GM19467 (cell line): Measurements from ENCODE around the gene ARHGAP10.

Experiments used
- ATAC-seq: cut with Tn5 transposase; IDR thresholded peaks from one replicate; pipeline ENCODE4 v1.9.1; 2021; ENCODE audit warnings: mild to moderate bottlenecking, moderate library complexity; ENCODE audit not compliant: unreplicated experiment

Gene ARHGAP10

GRCh38 chr4:147764337-147764736 is 32.4 kb downstream of the ARHGAP10 start:
- ATAC-seq, result no peak

DNA sequence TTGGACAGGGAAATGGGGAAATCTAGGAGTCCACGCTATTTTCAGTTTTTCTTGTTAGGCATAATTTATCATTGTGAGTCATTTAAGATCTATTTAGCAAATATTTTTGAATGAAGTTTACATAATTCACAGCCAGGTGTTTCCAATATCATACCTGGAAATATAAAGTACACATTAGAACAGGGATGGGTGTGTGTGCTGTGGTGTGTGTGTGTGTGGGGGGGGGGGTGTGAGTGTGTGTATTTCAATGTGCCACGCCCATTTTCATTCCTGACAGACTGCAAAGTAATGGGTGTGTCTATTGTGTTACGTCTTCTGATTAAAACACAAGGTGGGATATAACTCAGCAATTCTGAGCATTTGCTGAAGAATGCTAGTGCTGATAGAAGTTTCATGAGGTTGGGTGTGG is 33.2 kb downstream of the ARHGAP10 start:
- no peak for ATAC-seq

DNA sequence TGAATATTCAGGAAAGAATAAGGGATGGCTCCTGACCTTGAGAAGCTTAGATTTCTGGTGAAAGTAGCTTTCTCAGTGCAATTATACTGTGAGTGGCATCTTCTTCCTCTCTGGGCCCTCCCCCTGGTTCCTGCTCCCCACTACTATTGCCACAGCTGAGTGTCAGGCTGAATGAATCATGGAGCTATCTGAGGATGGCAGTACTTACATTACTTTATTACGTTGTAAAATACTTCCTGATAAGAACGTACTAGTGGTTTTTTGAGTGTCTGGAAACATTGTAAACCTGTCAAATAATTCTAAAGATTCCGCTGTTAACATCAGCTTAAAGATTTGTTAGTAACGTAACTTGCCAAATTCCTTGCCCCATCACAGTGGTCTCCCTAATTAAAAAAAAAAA is 36.2 kb downstream of the ARHGAP10 start:
- ATAC-seq, result no peak

- ATAC-seq, result no peak
Observed at GRCh38 chr4:147769386-147769785, 37.5 kb downstream of the ARHGAP10 start.

DNA sequence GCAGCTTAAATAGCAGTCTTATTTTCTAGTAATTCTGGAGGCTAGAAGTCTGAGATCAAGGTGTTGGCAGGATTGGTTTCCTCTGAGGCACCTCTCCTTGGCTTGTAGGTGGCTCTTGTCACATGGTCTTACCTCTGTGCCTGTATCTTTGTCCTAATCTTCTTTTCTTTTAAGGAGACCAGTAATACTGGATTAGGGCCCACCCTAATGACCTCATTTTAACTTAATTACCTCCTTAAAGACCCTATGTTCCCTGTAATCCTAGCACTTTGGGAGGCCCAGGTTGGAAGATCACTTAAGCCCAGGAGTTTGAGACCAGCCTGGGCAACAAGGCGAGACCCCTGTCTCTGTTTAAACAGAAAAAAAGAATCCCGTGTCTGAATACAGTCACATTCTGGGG is 38.9 kb downstream of the ARHGAP10 start:
- no peak for ATAC-seq

DNA sequence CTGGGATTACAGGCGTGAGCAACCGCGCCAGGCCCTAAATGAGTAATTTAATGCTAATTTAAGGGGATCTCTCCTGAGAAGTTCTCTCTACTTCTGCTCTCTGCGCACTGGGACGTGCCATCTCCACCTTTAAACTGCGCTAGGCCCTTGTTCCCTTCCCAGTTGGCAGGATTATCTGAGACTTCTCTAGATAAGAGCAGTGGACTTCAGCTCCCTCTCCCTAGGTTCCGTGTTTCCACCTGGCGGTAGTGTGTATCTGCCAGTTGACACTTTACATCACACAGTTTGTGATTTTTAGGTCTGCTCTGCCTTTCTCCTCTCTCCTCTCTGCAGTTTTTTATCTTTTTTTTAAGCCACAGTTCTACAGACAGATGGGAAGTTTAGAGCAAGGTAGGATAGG is 40.2 kb downstream of the ARHGAP10 start:
- no peak for ATAC-seq

DNA sequence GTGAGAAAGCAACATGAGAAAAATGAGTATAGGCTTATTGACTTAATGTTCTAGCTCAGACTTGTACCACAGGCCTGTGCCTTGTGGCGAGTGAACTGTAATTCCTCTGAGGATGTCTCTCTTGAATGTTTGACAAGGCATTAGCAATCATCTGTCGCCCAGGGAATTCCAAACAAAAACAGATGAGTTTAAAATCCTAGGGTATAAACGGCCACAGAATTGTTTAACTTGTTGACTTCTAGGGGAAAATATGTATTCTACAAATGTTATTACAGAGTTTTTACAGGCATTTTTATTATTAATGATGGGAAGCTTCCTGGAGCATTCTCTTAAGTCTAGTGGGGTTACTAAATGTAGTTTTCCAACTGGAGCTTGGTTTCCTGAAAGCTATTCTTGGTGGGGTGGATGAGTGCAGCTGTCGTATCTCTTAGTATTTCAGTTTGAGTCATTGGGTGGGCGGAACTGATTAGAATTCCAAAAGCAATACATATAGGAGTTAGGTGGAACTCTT is 40.6 kb downstream of the ARHGAP10 start:
- ATAC-seq, result no peak

DNA sequence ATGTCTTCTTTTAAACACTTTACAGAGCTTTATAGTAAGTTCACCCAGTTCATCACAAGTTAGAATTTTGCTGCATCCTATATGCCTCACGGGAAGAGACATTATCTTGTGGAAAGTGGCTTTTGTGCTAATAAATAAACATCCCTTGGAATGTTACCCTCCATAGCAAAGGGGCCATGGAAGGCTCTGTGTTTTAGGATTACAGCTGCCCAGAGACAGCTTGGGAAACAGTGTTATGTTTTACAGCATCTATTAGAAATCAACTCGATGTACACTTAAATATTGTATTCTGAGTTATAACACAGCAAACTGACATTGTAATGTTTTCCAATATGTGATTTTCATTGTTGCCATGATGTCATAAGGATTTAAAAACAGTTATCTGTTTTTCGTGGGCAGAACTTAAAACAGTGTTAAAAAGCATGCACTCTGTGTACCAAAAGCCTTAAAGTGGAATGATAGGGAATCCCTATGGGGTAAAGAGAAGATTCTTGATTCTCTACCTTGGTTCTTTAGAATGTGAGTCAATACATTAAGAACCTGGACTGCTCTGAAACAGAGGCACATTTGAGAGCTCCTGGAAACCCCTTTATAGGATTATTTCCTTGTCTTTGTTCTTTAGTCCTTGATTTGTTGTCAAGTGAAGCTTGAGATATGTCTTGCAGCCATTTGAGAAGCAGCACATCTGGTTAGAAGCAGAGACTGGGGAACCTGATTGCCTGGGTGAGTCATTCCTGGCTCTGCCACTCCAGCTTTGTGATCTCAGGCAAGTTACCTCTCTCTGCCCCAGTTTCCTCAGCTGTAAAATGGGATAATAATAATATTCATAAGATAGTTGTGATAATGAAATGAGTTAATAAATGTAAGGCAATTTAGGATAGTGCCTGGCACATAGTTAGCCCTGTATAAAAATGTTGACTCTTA is 41.6 kb downstream of the ARHGAP10 start:
- ATAC-seq, result no peak

GRCh38 chr4:147776716-147777115 is 44.8 kb downstream of the ARHGAP10 start:
- no peak for ATAC-seq

DNA sequence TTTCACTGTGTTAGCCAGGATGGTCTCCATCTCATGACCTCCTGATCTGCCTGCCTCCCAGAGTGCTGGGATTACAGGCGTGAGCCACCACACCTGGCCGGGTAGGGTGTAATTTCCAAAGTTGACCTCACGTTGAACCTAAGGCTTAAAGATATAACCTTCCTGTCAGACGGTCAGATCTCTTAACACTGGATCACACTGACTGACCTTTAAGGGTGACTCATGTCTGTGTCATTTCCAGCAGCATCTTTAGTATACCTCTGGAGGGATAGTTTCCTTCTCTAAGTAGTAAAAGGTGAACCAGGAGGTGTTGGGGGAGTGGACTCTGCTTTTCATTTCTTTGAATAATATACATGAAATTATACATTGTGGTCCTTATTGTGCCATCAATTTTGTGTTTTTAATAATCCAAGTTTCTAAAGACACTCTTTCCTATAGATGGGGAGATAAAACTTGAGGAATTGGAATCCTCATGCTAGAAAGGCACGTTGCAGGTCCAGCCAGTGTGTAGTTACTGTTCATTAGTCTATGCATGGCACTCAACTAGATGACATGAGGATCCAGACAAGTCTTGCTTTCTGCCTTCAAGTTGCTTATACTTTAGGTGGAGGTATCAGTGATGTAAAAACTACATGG is 45.7 kb downstream of the ARHGAP10 start:
- ATAC-seq, result no peak

DNA sequence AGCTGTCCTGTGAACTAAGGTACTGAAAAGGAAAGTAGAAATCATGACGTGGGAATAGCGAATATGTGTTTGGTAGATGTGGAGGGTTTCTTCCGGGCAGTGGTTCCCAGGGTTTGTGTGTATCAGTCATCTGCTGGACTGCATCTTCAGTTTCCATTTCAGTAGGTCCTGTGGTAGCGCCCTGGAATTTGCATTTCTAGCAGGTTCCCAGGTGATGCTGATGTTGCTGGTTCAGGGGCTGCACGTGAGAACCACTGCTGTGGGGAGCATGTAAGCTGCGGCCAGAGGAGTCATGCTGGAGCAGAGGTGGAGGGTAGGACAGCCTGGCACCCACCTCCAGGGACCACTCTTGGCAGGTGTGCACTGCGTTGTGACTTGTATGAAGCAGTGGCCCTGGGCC is 47.1 kb downstream of the ARHGAP10 start:
- no peak for ATAC-seq

DNA sequence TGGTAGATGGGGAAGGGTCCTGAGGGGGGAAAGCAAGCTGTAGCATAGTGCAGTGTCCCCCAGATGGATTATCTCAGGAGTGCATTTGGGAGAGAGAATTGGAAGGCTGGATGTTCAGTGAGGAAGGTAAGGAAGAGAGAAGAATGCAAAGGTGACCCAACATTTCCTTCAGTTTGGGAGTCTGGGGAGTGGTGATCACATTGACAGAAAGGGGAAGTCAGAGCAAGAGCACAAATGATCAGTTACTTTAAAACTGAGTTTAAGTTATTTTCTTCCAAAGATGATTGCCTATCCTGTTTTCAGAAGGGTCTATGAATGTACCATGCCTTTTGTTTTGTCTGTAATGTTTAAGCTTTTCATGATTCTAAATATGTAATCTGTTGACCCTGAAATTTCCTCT is 47.6 kb downstream of the ARHGAP10 start:
- no peak for ATAC-seq

DNA sequence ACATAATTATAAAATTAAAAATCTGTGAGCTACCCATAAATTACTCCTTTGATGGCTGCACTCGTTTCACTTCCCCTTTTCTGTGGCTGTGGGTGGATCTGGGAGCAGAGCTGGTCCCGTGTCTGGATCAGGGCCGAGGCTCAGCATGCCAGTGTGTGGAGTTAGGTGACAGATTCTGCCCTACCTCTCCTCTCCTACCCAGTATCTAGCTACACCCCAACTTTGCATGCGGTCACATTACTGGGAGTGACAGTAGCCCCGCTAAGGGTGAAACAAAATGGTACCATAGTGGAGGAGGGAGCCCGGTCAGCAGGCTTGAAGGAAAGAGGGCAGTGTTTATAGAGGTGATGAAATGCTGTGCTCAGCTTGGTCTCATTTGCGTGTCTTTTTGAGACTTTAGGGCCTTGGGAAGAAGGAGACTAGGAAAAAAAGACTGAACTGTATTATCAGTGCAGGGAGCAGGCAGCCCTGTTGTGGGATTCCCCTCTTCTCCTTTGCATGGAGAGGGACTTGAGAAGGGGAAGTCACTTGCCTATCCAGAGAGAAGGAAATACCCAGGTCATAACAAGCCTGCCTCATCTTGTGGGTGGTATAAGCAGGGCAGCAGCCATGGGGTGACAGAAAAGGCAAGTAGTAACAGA is 48.4 kb downstream of the ARHGAP10 start:
- peak; percentile 55 for ATAC-seq

- ATAC-seq, result no peak
Observed at GRCh38 chr4:147782087-147782781, 50.3 kb downstream of the ARHGAP10 start.

DNA sequence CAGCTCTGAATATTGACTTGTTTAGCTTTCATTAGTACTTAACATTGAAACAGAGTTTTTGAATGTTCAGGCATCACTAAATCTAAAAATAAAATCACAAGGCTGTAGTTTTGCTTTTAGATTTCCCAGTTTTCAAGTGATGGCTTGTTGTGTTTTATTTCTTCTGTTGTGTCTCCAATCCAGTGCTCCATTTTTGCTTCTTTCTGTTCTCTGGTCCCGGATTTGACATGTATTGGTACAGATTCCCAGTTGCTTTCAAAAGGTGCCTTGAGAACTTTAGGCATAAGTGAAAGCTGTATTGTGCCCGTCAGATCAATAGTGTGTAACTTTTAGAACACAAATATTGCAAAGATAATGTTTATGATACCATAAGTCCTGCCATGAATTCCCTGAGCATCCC is 53.2 kb downstream of the ARHGAP10 start:
- ATAC-seq, result no peak

DNA sequence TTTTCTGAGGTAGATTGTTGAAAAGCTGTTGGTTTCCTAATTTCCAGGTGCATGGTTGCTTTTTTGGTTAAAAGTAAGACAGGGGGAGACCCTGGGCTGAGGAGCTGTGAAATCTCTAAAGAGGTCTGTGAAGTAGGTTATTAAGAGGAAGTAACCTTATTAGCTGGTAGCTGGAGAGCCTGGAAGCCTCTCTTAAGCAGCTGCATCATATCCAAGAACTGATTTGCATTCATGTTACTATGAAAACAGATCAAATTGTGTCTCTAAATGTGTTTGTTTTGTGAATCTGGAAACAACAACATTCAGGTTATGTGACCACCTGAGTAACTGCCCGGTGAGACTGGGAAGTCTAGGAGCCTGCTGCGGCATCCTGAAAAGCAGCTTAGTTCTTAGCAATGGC is 54.1 kb downstream of the ARHGAP10 start:
- ATAC-seq, result peak; percentile 90

- ATAC-seq, result no peak
Observed at GRCh38 chr4:147786531-147786930, 54.6 kb downstream of the ARHGAP10 start.

- ATAC-seq, result no peak
Observed at GRCh38 chr4:147787204-147787603, 55.3 kb downstream of the ARHGAP10 start.

- ATAC-seq, result no peak
Observed at GRCh38 chr4:147788791-147789190, 56.9 kb downstream of the ARHGAP10 start.

DNA sequence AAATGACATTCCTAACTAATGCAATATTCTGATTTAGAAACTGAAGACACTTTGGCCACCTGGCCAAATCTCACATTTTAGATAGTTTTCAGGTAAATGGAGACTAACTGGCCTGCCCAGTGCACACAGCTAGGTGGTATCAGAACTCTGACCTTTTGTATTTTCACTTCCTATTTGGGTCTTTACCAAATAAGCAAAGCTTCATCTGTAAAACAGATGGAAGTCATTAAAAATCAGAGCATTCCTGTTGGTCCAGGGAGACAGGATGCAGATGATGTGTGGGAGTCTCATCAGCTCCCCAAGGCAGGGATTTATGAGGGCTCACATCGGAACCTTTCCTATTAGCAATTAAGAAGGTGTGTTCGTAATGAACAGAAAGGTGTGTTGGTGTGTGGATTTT is 57.7 kb downstream of the ARHGAP10 start:
- ATAC-seq, result no peak

- no peak for ATAC-seq
Observed at GRCh38 chr4:147790412-147790811, 58.5 kb downstream of the ARHGAP10 start.
